ENCODE data around the gene SLC8A1.

The SLC8A1 gene

DNA sequence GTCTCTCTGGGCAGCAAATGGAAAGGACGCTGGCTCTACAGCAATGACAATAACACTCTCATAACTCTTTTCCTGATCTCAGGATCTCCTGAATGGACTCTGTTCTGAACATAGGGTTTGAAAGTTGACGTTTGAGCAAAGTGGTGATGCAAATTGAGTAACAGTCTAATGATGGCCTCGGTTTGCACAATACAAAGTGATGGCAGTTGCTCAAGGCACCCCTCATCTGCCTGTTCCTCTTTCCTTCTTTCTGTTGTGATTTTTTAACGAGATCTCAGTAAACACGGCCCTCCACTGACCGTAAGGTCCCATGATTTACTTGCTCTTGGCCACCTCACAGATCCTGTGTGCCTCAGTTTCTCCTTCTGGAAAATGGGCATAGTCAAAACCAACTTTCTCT is 303.6 kb downstream of the SLC8A1 start:
- no peak for TF ChIP-seq CTCF (IDR thresholded peaks at IDR 0.05; ENCODE audit: low read depth, low read length)
- no peak for DNase-seq (ENCODE audit: extremely low read depth, low read depth)

- no peak for TF ChIP-seq CTCF (IDR thresholded peaks at IDR 0.05; ENCODE audit: low read depth, low read length)
Observed at GRCh38 chr2:40147360-40147759, 304.5 kb downstream of the SLC8A1 start.

DNA sequence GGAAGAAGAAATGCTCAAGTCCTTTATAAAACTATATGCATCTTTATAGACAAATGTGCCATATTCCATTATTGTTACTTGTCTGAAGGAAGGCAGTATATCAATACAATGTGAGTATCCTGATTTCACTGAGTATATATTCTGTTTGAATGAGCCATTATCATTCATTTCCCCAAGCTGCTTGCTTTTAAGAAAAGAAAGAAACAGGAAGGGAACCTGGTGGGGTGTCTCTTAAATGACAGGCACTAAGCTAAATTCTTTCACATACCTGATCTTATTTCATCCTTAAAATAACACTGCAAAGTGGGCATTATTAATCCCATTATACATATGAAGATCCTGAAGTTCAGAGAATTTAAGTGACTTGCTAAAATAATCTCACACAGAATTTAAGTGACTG is 307.9 kb downstream of the SLC8A1 start:
- DNase-seq (ENCODE audit: extremely low read depth, low read depth): no peak
- no peak for TF ChIP-seq CTCF (IDR thresholded peaks at IDR 0.05; ENCODE audit: low read depth, low read length)

More at GRCh38 chr2:40147360-40147759, 304.5 kb downstream of the SLC8A1 start:
- DNase-seq (ENCODE audit: extremely low read depth, low read depth): no peak

GRCh38 chr2:40138314-40138713 is 313.6 kb downstream of the SLC8A1 start:
- no peak for TF ChIP-seq CTCF (IDR thresholded peaks at IDR 0.05; ENCODE audit: low read depth, low read length)
- DNase-seq (ENCODE audit: extremely low read depth, low read depth): no peak

DNA sequence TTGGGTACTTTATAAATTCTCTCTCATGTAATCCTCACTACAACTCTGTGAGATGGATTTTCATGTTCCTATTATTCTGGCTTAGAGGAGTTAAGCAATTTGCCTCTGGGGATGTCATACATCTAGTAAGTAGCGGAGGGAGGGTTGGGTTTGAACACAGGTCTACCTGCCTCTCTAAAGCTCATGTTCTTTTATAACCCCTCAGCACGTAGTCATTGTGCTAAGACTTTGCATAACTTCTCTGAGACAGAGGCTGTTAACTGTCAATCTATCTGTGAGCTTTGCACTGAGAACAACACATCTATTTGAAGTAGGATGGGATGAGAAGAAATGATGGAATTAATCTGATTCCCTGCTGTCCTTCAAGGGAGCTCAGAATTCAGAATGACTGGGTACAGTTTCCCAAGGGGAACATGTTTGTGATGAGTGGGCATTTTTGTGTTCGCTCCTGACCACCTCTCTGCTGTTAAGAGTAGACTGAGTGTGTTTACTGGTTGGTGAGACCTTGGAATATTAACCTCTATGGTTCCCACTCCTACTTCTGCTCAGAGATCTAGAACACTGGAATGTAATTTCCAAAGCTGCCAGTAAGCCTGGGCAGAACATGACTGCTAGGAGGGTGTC is 320.7 kb downstream of the SLC8A1 start:
- DNase-seq (ENCODE audit: extremely low read depth, low read depth): no peak
- TF ChIP-seq CTCF (IDR thresholded peaks at IDR 0.05; ENCODE audit: low read depth, low read length): no peak

GRCh38 chr2:40130251-40130994 is 321.5 kb downstream of the SLC8A1 start:
- no peak for DNase-seq (ENCODE audit: extremely low read depth, low read depth)
- TF ChIP-seq CTCF (IDR thresholded peaks at IDR 0.05; ENCODE audit: low read depth, low read length): no peak

- no peak for DNase-seq (ENCODE audit: extremely low read depth, low read depth)
- no peak for TF ChIP-seq CTCF (IDR thresholded peaks at IDR 0.05; ENCODE audit: low read depth, low read length)
Observed at GRCh38 chr2:40129725-40130124, 322.2 kb downstream of the SLC8A1 start.

All from AG09319 (cell line).